DOHH2 (cell line): ENCODE data around the gene GAS7.
"Not testable (repeated sequence)": the region's sequence is repeated elsewhere in the genome, so short reads cannot be mapped to it uniquely, and the experiment has no call there.

Experiments used
- EZH2phosphoT487 ChIP-seq: fragments of 200-600 bp; sonication (generic); IDR thresholded peaks from 2 replicates; pipeline ENCODE4 v1.6.1; 2017; ENCODE audit warnings: borderline replicate concordance, mild to moderate bottlenecking, antibody characterized with exemption, low read length, moderate library complexity, mixed read lengths
- TF ChIP-seq, protein P1 (sequence below): fragments of 200-600 bp; sonication (generic); IDR thresholded peaks from one replicate; pipeline ENCODE4 v1.5.1; 2014; ENCODE audit warnings: antibody characterized with exemption, mild to moderate bottlenecking, low read depth, low read length; ENCODE audit not compliant: poor library complexity, severe bottlenecking

DNA sequence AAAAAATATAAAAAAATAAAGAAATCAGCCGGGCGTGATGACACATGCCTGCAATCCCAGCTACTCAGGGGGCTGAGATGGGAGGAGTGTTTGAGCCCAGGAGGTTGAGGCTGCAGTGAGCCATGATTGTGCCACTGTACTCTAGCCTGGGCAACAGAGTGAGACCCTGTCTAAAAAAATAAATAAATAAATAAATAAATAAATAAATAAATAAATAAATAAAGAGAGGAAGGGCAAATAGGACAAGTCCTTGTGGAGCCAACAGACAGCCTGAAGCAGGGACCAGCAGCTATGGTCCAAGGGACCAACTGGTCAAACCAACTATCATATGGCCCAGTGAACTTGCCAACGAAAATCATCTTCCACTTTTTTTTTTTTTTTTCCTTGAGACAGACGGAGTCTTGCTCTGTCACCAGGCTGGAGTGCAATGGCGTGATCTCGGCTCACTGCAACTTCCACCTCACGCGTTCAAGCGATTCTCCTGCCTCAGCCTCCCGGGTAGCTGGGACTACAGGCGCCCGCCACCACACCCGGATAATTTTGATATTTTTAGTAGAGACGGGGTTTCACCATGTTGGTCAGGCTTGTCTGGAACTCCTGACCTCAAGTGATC lies 181.3 kb downstream of the GAS7 start:
- TF ChIP-seq, protein P1, sequence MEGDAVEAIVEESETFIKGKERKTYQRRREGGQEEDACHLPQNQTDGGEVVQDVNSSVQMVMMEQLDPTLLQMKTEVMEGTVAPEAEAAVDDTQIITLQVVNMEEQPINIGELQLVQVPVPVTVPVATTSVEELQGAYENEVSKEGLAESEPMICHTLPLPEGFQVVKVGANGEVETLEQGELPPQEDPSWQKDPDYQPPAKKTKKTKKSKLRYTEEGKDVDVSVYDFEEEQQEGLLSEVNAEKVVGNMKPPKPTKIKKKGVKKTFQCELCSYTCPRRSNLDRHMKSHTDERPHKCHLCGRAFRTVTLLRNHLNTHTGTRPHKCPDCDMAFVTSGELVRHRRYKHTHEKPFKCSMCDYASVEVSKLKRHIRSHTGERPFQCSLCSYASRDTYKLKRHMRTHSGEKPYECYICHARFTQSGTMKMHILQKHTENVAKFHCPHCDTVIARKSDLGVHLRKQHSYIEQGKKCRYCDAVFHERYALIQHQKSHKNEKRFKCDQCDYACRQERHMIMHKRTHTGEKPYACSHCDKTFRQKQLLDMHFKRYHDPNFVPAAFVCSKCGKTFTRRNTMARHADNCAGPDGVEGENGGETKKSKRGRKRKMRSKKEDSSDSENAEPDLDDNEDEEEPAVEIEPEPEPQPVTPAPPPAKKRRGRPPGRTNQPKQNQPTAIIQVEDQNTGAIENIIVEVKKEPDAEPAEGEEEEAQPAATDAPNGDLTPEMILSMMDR = not testable (repeated sequence)
- not testable (repeated sequence) for TF ChIP-seq EZH2phosphoT487
